ENCODE results near the gene KIRREL3. TPM values are rescaled to one million over a fixed set of nuclear protein-coding genes. Genes with fewer than 3 reads are reported as not detected.

KIRREL3 gene
- total and polyA plus RNA-seq, 9 of the 15 experiments (the other 6 are each of a cell fraction or from before 2014, with no cell fraction given): 0.04 to 0.10 TPM; not detected in 7

GRCh38 chr11:126606484-126606883, 394.1 kb downstream of the KIRREL3 start:
- Histone ChIP-seq H3K27ac (ENCODE audit: extremely low read depth, low read depth, low read length) (no peak overlapping the region), H3K9ac (ENCODE audit: insufficient read depth in 1 of 2, low read depth in 2 of 2, low read length in 2 of 2) (no peak overlapping the region), H3K4me2 (ENCODE audit: insufficient read depth, low read length) (no peak overlapping the region), H4K20me1 (replicated peaks; ENCODE audit: control insufficient read depth, insufficient read depth, low read length) (0 out of 2 replicates have a peak, but pooled peaks cover 10% of the 10 kb centered on the region), H3K9me1 (ENCODE audit: control insufficient read depth, insufficient read depth, low read length) (no peaks in the 10 kb centered on the region), H3K4me1 (replicated peaks in 1 of 2; ENCODE audit: control insufficient read depth in 2 of 2, insufficient read depth in 2 of 2, low read length in 2 of 2) (no peaks in the 10 kb centered on the region), H3K9me3 (replicated peaks; ENCODE audit: control insufficient read depth, insufficient read depth, low read depth, low read length) (no peaks in the 10 kb centered on the region), H3K4me3 (no peak overlapping the region), H3K36me3 (ENCODE audit: control insufficient read depth, insufficient read depth, low read length) (no peaks in the 10 kb centered on the region), H3K79me2 (ENCODE audit: control insufficient read depth, insufficient read depth, low read length) (no peaks in the 10 kb centered on the region), H2AFZ (ENCODE audit: low read depth, low read length) (no peak overlapping the region), H3K27me3 (ENCODE audit: control insufficient read depth in 2 of 2, insufficient read depth in 2 of 2, low read length in 2 of 2) (peaks cover 7 to 35% of the 10 kb centered on the region in 2 experiments)
- in situ Hi-C loops (cut with MboI): no loop called here
- WGBS (ENCODE audit: insufficient coverage, low coverage, missing lambda C conversion rate): 0% methylated on average over 4 of the region's 4 CpGs
- intact Hi-C loops (cut with micrococcal nuclease): loop anchor here (10.0 kb wide), 1 partner anchor 162 kb away; no protein-coding TSS in a partner anchor
- ChIA-PET CTCF (ENCODE audit: low intra/inter-chr PET ratio) (interaction anchor here (0.7 to 1.7 kb wide), 2 partner anchors 104 to 384 kb away, joined by 3 to 6 read pairs; no protein-coding TSS in a partner anchor), POLR2A (interaction anchor here (1.1 kb wide), 1 partner anchor 384 kb away, joined by 3 read pairs; no protein-coding TSS in a partner anchor)
- FAIRE-seq (no peak), ATAC-seq (no peak), DNase-seq (ENCODE audit: extremely low read depth in 1 of 4, low spot score in 3 of 4) (no peak)
- BruUV-seq (replicated peaks): no TSS peak
- TF ChIP-seq SIRT6 (IDR thresholded peaks at IDR 0.05; ENCODE audit: low read depth, low read length) (no peak), PYGO2 (tag; IDR thresholded peaks at IDR 0.05) (no peak), FUS (optimal IDR thresholded peaks at IDR 0.05; ENCODE audit: low read depth, low read length) (no peak), MAZ (CRISPR knock-in tag; conservative IDR thresholded peaks at IDR 0.05 in 1 of 2, IDR thresholded peaks at IDR 0.05 in 1 of 2) (no peak), THRAP3 (IDR thresholded peaks at IDR 0.05; ENCODE audit: borderline replicate concordance) (no peak), KAT8 (IDR thresholded peaks at IDR 0.05; ENCODE audit: low read depth) (no peak)

Data from K562 (cell line).